Left cardiac atrium (tissue), 4 donors: ENCODE data around the gene AREL1. TPM values are rescaled to one million over a fixed set of nuclear protein-coding genes. Genes with fewer than 3 reads are reported as not detected.
A peak's percentile ranks its signal among the peaks of the same experiment; 100 is the strongest.

Experiments used
- ATAC-seq, 2 donors: fragments of 200-7000 bp; cut with Tn5 transposase; one replicate each; pipeline ENCODE4 v1.9.1; 2020; ENCODE audit warnings: mild to moderate bottlenecking in 2 of 2, moderate library complexity in 2 of 2
- DNase-seq: peaks from one replicate; pipeline ENCODE4 v3.0.0-alpha.2; 2020
- intact Hi-C, 2 donors: fragments of 100-400 bp; cut with DNase I; formaldehyde crosslinking; loops; one replicate each; pipeline versions ENCODE4 v1.14.1 to v1.15.1; 2022 to 2023
- total RNA-seq, 2 donors: library from RNA; stranded (reverse); fragmentation: NEBNext Ultra II Directional; extraction: Animal tissue kit (Norgen Biotek cat#: 25700); gene quantifications; one replicate each; pipeline ENCODE4 v1.2.1, GENCODE V29; 2021
- donor health status: DM: no; HTN: yes; CAD: no.
- donor health status: DM: no; HTN: yes; CAD: no; lungs with severe emphysema.
- donor health status: DM: yes; HTN: yes; CAD: no.
- donor health status: Dilated cardiomyopathy.

Gene AREL1
- total RNA-seq, 2 donors from 2014 or later: 18.4 to 25.2 TPM

GRCh38 chr14:74703043-74703442 is 9.8 kb downstream of the AREL1 start:
- intact Hi-C loops: loop anchor here in 1 of 2 donors (10.0 kb wide), 1 partner anchor 88 kb away; the partner anchor contains the start of gene LTBP2
- ATAC-seq (no peak), DNase-seq (no peak)

GRCh38 chr14:74702293-74702692 is 10.6 kb downstream of the AREL1 start:
- intact Hi-C loops: loop anchor here in 1 of 2 donors (10.0 kb wide), 1 partner anchor 87 kb away; the partner anchor contains the start of gene LTBP2
- DNase-seq (no peak), ATAC-seq (no peak)

DNA sequence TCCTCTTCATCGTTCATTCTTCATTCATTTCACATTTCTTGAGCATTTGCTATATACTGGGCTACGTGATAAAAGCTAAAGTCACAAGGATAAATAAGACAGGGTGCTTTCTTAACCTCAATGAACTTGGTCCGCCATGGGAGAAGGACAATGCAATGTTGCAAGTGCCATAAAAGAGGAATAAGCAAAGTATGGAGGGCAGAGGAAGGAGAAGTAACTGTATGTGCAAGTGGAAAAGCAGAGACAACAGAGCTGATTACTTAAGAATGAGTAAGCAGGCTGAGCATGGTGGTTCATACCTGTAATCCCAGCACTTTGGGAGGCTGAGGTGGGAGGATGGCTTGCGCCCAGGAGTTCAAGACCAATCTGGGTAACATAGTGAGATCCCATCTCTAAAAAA is 14.4 kb downstream of the AREL1 start:
- ATAC-seq (no peak), DNase-seq (no peak)
- intact Hi-C loops: no loop called here

GRCh38 chr14:74697976-74698375 is 14.9 kb downstream of the AREL1 start:
- no peak for ATAC-seq
- intact Hi-C loops: no loop called here
- no peak for DNase-seq

DNA sequence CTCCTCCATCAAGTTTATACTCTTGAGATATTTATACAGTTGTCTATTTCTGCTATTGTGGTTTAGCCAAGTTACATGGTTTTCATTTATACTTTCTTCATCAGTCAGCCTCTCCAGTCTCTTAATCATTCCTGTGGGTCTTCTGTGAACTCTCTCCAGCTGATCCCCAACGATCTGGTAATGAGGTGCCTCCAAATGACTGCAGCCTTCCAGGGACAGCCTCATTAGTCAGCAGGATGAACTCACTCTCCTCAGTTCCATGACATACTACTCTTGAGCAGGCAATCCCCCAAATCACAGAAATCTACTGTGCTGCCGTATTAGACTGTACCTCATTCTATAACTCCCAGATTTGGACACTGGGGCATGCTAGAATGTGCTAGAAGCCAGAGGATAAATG is 15.3 kb downstream of the AREL1 start:
- intact Hi-C loops: no loop called here
- DNase-seq: no peak
- no peak for ATAC-seq

GRCh38 chr14:74697011-74697410 is 15.9 kb downstream of the AREL1 start:
- intact Hi-C loops: no loop called here
- ATAC-seq: no peak
- no peak for DNase-seq

- intact Hi-C loops: no loop called here
- DNase-seq: no peak
- ATAC-seq: no peak
Observed at GRCh38 chr14:74695406-74695805, 17.5 kb downstream of the AREL1 start.

- no peak for DNase-seq
- intact Hi-C loops: no loop called here
- ATAC-seq: no peak
Observed at GRCh38 chr14:74693191-74693590, 19.7 kb downstream of the AREL1 start.

GRCh38 chr14:74691456-74691855 is 21.4 kb downstream of the AREL1 start:
- DNase-seq (no peak), ATAC-seq (peak in 1 of 2 donors; percentile 59)
- intact Hi-C loops: no loop called here

GRCh38 chr14:74685921-74686678 is 26.8 kb downstream of the AREL1 start:
- ATAC-seq: no peak
- intact Hi-C loops: no loop called here
- DNase-seq: no peak

- ATAC-seq (no peak), DNase-seq (no peak)
- intact Hi-C loops: no loop called here
Observed at GRCh38 chr14:74685056-74685455, 27.8 kb downstream of the AREL1 start.

GRCh38 chr14:74684434-74684833 is 28.4 kb downstream of the AREL1 start:
- intact Hi-C loops: no loop called here
- DNase-seq (no peak), ATAC-seq (no peak)

GRCh38 chr14:74683406-74683805 is 29.5 kb downstream of the AREL1 start:
- no peak for ATAC-seq
- intact Hi-C loops: no loop called here
- no peak for DNase-seq

GRCh38 chr14:74682169-74682952 is 30.5 kb downstream of the AREL1 start:
- intact Hi-C loops: no loop called here
- DNase-seq (no peak), ATAC-seq (no peak)

DNA sequence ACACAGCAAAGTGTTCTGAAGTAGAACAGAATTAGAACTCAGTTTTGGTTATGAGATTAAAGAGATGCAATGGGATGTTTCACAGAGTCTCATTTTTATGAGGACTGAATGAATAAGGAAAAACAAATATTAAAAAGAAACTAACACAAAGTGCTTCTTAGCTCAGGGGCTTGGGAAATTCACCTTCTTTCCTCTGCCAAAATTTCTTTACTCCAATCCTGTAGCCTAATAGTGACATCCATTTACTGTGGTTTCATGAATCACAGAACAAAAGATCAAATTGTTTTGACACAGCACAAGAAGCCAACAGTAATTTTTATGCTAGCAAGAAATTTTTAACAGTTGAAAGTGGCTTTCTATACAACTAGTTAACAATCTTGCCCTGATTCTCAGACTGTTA is 37.7 kb downstream of the AREL1 start:
- DNase-seq (no peak), ATAC-seq (no peak)
- intact Hi-C loops: no loop called here

DNA sequence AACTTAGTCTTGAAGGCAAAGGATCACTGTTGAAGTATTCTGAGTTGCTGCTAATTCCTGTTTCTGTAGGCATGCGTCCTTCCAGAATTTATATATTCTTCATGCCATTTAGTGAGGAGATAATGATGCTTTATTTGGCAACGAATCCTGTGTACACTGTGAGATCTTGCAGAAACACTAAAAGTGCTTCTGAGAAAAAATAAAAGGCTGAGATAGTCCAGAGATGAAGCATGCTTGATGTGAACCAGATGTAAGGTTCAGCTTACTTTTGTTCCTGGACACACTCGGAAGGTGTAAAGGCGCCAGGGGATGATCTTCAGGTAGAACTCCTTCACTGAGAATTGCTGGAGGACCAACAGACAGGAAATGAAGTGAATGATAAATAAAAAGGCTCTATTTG is 39.1 kb downstream of the AREL1 start:
- DNase-seq (no peak), ATAC-seq (no peak)
- intact Hi-C loops: no loop called here

DNA sequence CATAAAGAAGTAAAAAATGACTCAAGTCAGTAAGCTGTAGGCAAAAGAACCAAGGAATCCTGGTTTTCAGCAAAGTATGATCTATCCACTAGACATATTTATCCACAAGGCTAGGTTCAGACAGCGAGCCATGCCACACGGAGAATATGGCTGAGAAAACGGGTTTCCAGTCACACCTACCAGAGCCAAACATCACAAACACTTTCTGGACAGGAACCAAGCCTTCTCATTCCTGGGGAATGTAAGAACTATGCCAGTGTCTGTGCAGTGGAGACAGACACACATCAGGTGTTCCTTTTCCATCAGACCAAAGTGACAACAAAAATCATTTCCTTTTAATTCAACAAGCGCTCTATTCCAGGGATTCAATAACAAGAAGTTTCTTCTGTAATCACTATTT is 41.1 kb downstream of the AREL1 start:
- peak in 1 of 2 donors; percentile 93 for ATAC-seq
- intact Hi-C loops: no loop called here
- no peak for DNase-seq

DNA sequence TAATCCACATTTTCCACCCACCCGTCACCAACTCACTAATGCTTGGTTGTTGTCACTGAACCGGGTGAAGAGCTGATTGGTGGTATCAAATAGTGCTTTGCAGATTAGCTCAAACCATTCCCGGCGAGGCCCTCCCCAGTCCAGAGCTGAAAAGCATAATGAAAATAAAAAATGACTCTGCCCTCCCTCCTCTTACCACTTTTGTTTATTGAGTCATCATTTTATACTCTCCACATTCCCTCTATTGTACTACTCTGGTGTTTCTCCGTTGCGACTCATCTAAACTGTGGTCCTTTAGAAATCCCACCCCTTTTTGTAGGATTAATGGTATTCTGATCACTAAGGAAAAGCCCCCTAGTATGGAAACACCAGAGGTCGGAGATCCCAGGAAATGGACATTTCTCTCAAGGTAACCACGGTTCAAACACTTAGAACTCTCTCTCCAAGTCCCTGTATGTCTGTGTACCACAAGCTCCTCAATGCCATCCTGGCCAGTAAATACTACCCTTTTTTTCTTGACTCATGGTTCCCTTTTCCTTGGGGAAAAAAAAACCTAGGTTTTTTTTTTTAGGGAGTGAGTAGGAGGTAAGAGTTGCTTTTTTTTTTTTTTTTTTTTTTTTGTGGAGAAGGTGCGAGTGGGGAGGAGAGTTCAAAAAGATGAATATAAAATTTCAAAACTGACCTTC is 42.0 kb downstream of the AREL1 start:
- no peak for DNase-seq
- intact Hi-C loops: no loop called here
- peak in 1 of 2 donors; percentile 58 for ATAC-seq

DNA sequence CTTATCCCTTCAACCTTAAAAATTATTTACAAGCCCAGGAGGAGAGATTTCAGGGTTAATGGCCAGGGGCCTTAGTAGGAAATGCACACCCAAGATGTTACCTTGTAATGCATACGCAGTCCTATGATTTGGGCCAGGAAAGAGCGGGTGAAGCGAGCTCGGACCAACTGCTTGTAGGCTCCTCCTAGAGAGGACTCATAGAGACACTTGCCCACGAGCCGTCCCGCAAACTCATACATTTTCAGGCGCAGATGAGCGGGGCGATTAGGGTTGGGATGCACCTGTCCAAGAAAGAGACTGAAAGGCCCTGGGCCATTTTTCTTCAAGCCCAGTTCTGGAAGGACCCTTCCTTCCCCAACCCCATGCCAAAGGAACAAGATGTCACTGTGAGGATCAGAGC is 43.0 kb downstream of the AREL1 start:
- no peak for DNase-seq
- intact Hi-C loops: no loop called here

GRCh38 chr14:74669256-74669655 is 43.6 kb downstream of the AREL1 start:
- intact Hi-C loops: no loop called here
- DNase-seq (no peak), ATAC-seq (no peak)

More for the DNA sequence above, 43.0 kb downstream of the AREL1 start:
- ATAC-seq: no peak
